K562 (cell line): ENCODE measurements around the gene XRN1. TPM values are rescaled to one million over a fixed set of nuclear protein-coding genes. Genes with fewer than 3 reads are reported as not detected.

ENCODE experiments used
- ATAC-seq: fragments of 200-7000 bp; cut with Tn5 transposase; 3 replicates; pipeline ENCODE4 v1.9.1; 2020; ENCODE audit warnings: moderate library complexity
- BruUV-seq: library from RNA; stranded (reverse); fragments of 400-500 nt; replicated peaks from 2 replicates; lab custom pipeline; 2021; lab: Mats Ljungman, UMichigan
- CTCF ChIA-PET: fragments of 300-600 bp; formaldehyde crosslinking; extraction: SDS; loops from one replicate; lab custom pipeline; 2021; ENCODE audit warnings: low intra/inter-chr PET ratio; lab: Yijun Ruan, JAX
- POLR2A ChIA-PET: fragments of 300-600, 350-650 bp; sonication (Branson Sonifier 250); formaldehyde crosslinking; extraction: SDS; loops from one replicate; lab custom pipeline; 2021; ENCODE audit warnings: antibody characterized with exemption, inconsistent platforms; lab: Yijun Ruan, JAX
- DNase-seq, 4 experiments: peaks; one replicate each; pipeline versions ENCODE4 v3.0.0 to v3.0.0-alpha.2; 2011 to 2018; ENCODE audit warnings: low spot score in 3 of 4, mixed read lengths in 3 of 4; ENCODE audit errors: extremely low read depth in 1 of 4
- FAIRE-seq: peaks from 2 replicates; lab custom pipeline; 2011; peaks lifted over from hg19 to GRCh38; lab: Jason Lieb, UNC
- H2AFZ ChIP-seq: 2 replicates; pipeline ENCODE4 v1.6.0; 2011; ENCODE audit warnings: low read depth, low read length, control low read depth, inconsistent platforms
- H3K27ac ChIP-seq: fragments of 200-600 bp; 3 replicates; pipeline ENCODE4 v1.8.0; 2011; ENCODE audit warnings: low read depth, mild to moderate bottlenecking, control low read depth, inconsistent platforms, low read length, moderate library complexity, mixed read lengths; ENCODE audit errors: extremely low read depth
- H3K27me3 ChIP-seq, 2 experiments: fragments of 300-600 bp in 1 of 2; 2 replicates in 1 of 2; 3 replicates in 1 of 2; pipeline versions ENCODE4 v1.6.0 to v1.8.0; 2011; ENCODE audit warnings: inconsistent platforms in 2 of 2, low read length in 2 of 2, mild to moderate bottlenecking in 1 of 2, mixed read lengths in 1 of 2, moderate library complexity in 1 of 2; ENCODE audit not compliant: control insufficient read depth in 2 of 2, insufficient read depth in 2 of 2
- H3K36me3 ChIP-seq: fragments of 300-600 bp; 3 replicates; pipeline ENCODE4 v1.8.0; 2011; ENCODE audit warnings: mild to moderate bottlenecking, low read length, inconsistent platforms; ENCODE audit not compliant: control insufficient read depth, insufficient read depth
- H3K4me1 ChIP-seq, 2 experiments: fragments of 200-600 bp in 1 of 2; replicated peaks in 1 of 2; 2 replicates in 1 of 2; 3 replicates in 1 of 2; pipeline versions ENCODE4 v1.5.1 to v1.8.0; 2011; ENCODE audit warnings: inconsistent platforms in 2 of 2, low read length in 2 of 2, mild to moderate bottlenecking in 1 of 2, mixed read lengths in 1 of 2, moderate library complexity in 1 of 2; ENCODE audit not compliant: control insufficient read depth in 2 of 2, insufficient read depth in 2 of 2
- H3K4me2 ChIP-seq: 2 replicates; pipeline ENCODE4 v1.6.1; 2011; ENCODE audit warnings: low read length, control low read depth, inconsistent platforms, mixed read lengths; ENCODE audit not compliant: insufficient read depth
- H3K4me3 ChIP-seq: fragments of 200-600 bp; sonication (generic), shearing (Covaris generic); 2 replicates; pipeline ENCODE4 v1.5.1; 2016; ENCODE audit warnings: control low read depth, inconsistent platforms
- H3K79me2 ChIP-seq: fragments of 200-600 bp; 3 replicates; pipeline ENCODE4 v1.8.0; 2011; ENCODE audit warnings: low read length, inconsistent platforms; ENCODE audit not compliant: control insufficient read depth, insufficient read depth
- H3K9ac ChIP-seq, 2 experiments: 2 replicates each; pipeline versions ENCODE4 v1.6.0 to v1.6.1; 2011; ENCODE audit warnings: low read depth in 2 of 2, low read length in 2 of 2, control low read depth in 1 of 2, inconsistent platforms in 1 of 2, mild to moderate bottlenecking in 1 of 2, mixed read lengths in 1 of 2; ENCODE audit not compliant: insufficient read depth in 1 of 2
- H3K9me1 ChIP-seq: one replicate; pipeline ENCODE4 v1.6.0; 2011; ENCODE audit warnings: inconsistent platforms, mild to moderate bottlenecking, low read length, moderate library complexity; ENCODE audit not compliant: control insufficient read depth, insufficient read depth
- H3K9me3 ChIP-seq: replicated peaks from 2 replicates; pipeline ENCODE4 v1.5.1; 2011; ENCODE audit warnings: low read depth, low read length, inconsistent platforms; ENCODE audit not compliant: control insufficient read depth, insufficient read depth
- H4K20me1 ChIP-seq: replicated peaks from 2 replicates; pipeline ENCODE4 v1.6.1; 2011; ENCODE audit warnings: low read length, inconsistent platforms, mixed read lengths; ENCODE audit not compliant: control insufficient read depth, insufficient read depth
- CBFA2T2 ChIP-seq: fragments of 450-650 bp; conservative IDR thresholded peaks from 2 replicates; pipeline ENCODE4 v1.6.1; 2017; ENCODE audit warnings: mild to moderate bottlenecking
- CBX3 ChIP-seq, 2 experiments: IDR thresholded peaks; 1 replicate in 1 of 2; 2 replicates in 1 of 2; pipeline ENCODE4 v1.6.1; 2012; ENCODE audit warnings: inconsistent platforms in 2 of 2, low read length in 2 of 2, borderline replicate concordance in 1 of 2, control low read depth in 1 of 2
- CEBPB ChIP-seq: fragments of 450-650 bp; IDR thresholded peaks from 2 replicates; pipeline ENCODE4 v1.6.1; 2016; ENCODE audit warnings: missing genetic modification characterization, missing compliant biosample characterization
- CEBPG ChIP-seq, 3 experiments: fragments of 200-800 bp in 1 of 3; sonication (Bioruptor generic) in 1 of 3; sonication (generic) in 1 of 3; formaldehyde crosslinking in 1 of 3; IDR thresholded peaks in 2 of 3; conservative IDR thresholded peaks in 1 of 3; 2 replicates each; pipeline versions ENCODE4 v1.6.1 to v1.8.0; 2016 to 2022; ENCODE audit warnings: missing compliant biosample characterization in 2 of 3, missing genetic modification characterization in 2 of 3, mild to moderate bottlenecking in 1 of 3, missing genetic modification reagents in 1 of 3
- HMGN3 ChIP-seq: IDR thresholded peaks from 2 replicates; pipeline ENCODE4 v1.6.1; 2011; ENCODE audit warnings: borderline replicate concordance, low read depth, mild to moderate bottlenecking, mixed read lengths, low read length; ENCODE audit not compliant: insufficient read length; ENCODE audit errors: extremely low read depth
- MIER1 ChIP-seq: fragments of 450-650 bp; IDR thresholded peaks from 2 replicates; pipeline ENCODE4 v1.6.1; 2016; ENCODE audit warnings: antibody characterized with exemption, mild to moderate bottlenecking, low read depth
- ZNF143 ChIP-seq: sonication (generic); formaldehyde crosslinking; IDR thresholded peaks from 2 replicates; pipeline ENCODE4 v1.9.0; 2022; ENCODE audit warnings: mild to moderate bottlenecking, missing genetic modification reagents
- WGBS: fragments of 100-300 bp; shearing (Covaris generic); methylation state at CpG from one replicate; pipeline ENCODE4 v1.1.6; 2016; ENCODE audit warnings: low coverage, mixed read lengths; ENCODE audit not compliant: insufficient coverage; ENCODE audit errors: missing lambda C conversion rate; 5-methylcytosine and 5-hydroxymethylcytosine counted together
- in situ Hi-C: fragments of 300-500 bp; cut with MboI; formaldehyde crosslinking; loops from 4 replicates; pipeline ENCODE4 v1.15.0; 2018; ENCODE audit warnings: inconsistent platforms, mixed read lengths
- intact Hi-C: fragments of 100-400 bp; cut with micrococcal nuclease; formaldehyde crosslinking; loops from 2 replicates; pipeline ENCODE4 v1.14.2; 2022
- polyA plus RNA-seq, 8 experiments: library from polyadenylated mRNA; depleted of rRNA in 4 of 8; stranded (reverse) in 5 of 8; unstranded in 3 of 8; fragments of >200 nt; fragmentation: Nextera tagmentation in 2 of 8; fragmentation: Illumina TruSeq in 1 of 8; extraction: Ambion mirVana in 2 of 8; extraction: Trizol in 1 of 8; gene quantifications; 2 replicates each; pipeline versions ENCODE4 v1.2.1 to v1.2.3, GENCODE V29; 2011 to 2014; ENCODE audit warnings: inconsistent platforms in 1 of 8, missing spikeins in 1 of 8
- total RNA-seq, 7 experiments: library from RNA; depleted of rRNA in 6 of 7; stranded (reverse); fragments of >200 nt in 6 of 7; fragmentation: Illumina TruSeq in 2 of 7; extraction: Trizol in 2 of 7; gene quantifications; 2 replicates each; pipeline versions ENCODE4 v1.2.1 to v1.2.3, GENCODE V29; 2011 to 2021; ENCODE audit warnings: low replicate concordance in 1 of 7
- TF ChIP-seq, protein P1 (sequence below): sonication (generic); formaldehyde crosslinking; IDR thresholded peaks from 2 replicates; pipeline ENCODE4 v1.8.1; 2023; ENCODE audit warnings: mild to moderate bottlenecking, missing genetic modification reagents

XRN1 gene
- total and polyA plus RNA-seq, 9 of the 15 experiments (the other 6 are each of a cell fraction or from before 2014, with no cell fraction given) = 3.1 to 28.4 (median 17.2) TPM

DNA sequence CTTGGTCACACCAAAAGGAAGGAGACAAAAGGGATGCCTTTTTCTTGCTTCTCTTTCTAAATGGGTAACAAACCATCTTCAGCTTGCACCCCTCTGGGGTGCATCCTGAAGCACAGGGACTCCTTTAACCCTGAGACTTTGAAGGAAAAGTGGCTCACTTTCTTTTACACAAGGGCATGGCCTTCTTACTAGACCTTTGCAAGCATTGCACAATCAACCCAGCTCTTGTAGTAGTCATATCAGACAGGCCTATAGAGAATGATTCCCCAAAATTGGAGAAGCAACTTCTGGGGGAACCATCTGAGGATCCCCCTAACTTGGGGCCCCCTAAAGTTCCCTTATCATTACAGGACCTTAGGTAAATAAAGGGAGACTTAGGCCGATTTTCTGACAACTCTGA, 166.4 kb downstream of the XRN1 start:
- Histone ChIP-seq H3K36me3 (no peaks in the 10 kb centered on the region; the same call in 2 of the 3 replicates), H3K4me1 (peaks cover 0 to 7% of the 10 kb centered on the region in 2 experiments; a peak in 2 of 5 replicates), H3K4me3 (no peak overlapping the region), H3K9ac (no peak overlapping the region), H2AFZ (peak overlapping the region; percentile 70; the same call in 1 of the 2 replicates), H3K27ac (no peak overlapping the region), H3K27me3 (no peaks in the 10 kb centered on the region), H4K20me1 (no peaks in the 10 kb centered on the region), H3K9me3 (peaks cover 7% of the 10 kb centered on the region), H3K9me1 (no peaks in the 10 kb centered on the region)
- CTCF ChIA-PET = no interaction called here
- in situ Hi-C loops = loop anchor here (5.0 kb wide), 3 partner anchors 154 to 319 kb away; no protein-coding TSS in a partner anchor
- no peak for FAIRE-seq
- no peak for DNase-seq
- TF ChIP-seq ZNF143 (CRISPR knock-in tag) (no peak), MIER1 (no peak), CBFA2T2 (no peak), CBX3 (IDR thresholded peaks at IDR 0.05; ENCODE audit: borderline replicate concordance in 1 of 2, low read length in 2 of 2) (no peak), CEBPG (CRISPR knock-in tag; IDR thresholded peaks at IDR 0.05) (no peak), CEBPG (tag; conservative IDR thresholded peaks at IDR 0.05 in 1 of 2, IDR thresholded peaks at IDR 0.05 in 1 of 2) (peak; percentile 51 to 59), CEBPB (tag) (peak; percentile 83), HMGN3 (no peak)
- TF ChIP-seq, protein P1, sequence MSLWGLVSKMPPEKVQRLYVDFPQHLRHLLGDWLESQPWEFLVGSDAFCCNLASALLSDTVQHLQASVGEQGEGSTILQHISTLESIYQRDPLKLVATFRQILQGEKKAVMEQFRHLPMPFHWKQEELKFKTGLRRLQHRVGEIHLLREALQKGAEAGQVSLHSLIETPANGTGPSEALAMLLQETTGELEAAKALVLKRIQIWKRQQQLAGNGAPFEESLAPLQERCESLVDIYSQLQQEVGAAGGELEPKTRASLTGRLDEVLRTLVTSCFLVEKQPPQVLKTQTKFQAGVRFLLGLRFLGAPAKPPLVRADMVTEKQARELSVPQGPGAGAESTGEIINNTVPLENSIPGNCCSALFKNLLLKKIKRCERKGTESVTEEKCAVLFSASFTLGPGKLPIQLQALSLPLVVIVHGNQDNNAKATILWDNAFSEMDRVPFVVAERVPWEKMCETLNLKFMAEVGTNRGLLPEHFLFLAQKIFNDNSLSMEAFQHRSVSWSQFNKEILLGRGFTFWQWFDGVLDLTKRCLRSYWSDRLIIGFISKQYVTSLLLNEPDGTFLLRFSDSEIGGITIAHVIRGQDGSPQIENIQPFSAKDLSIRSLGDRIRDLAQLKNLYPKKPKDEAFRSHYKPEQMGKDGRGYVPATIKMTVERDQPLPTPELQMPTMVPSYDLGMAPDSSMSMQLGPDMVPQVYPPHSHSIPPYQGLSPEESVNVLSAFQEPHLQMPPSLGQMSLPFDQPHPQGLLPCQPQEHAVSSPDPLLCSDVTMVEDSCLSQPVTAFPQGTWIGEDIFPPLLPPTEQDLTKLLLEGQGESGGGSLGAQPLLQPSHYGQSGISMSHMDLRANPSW = no peak
- TF ChIP-seq, all 486 proteins: peak for 2
- Histone ChIP-seq H3K79me2 (no peaks in the 10 kb centered on the region), H3K4me2 (no peak overlapping the region)
- intact Hi-C loops = no loop called here
- ATAC-seq = no peak
- no TSS peak for BruUV-seq
- POLR2A ChIA-PET = interaction anchor here (0.7 kb wide), 1 partner anchor 15 kb away, joined by 3 read pairs; no protein-coding TSS in a partner anchor
- WGBS = 22% methylated on average over 1 of the region's 1 CpG
